WTC11 (cell line): ENCODE results near the gene PDE8B.

Experiments used
- ATF2 ChIP-seq: sonication (generic); formaldehyde crosslinking; IDR thresholded peaks from 2 replicates; pipeline ENCODE4 v1.8.1; 2022; ENCODE audit warnings: low read depth, missing genetic modification reagents, borderline replicate concordance
- CTCF ChIP-seq: fragments of 200-600 bp; IDR thresholded peaks from 2 replicates; pipeline ENCODE4 v1.8.0; 2022; ENCODE audit warnings: antibody characterized with exemption
- MAX ChIP-seq: sonication (generic); formaldehyde crosslinking; IDR thresholded peaks from 2 replicates; pipeline ENCODE4 v1.8.0; 2022; ENCODE audit warnings: mild to moderate bottlenecking, missing genetic modification reagents
- NFYB ChIP-seq: sonication (generic); formaldehyde crosslinking; conservative IDR thresholded peaks from 2 replicates; pipeline ENCODE4 v1.8.0; 2022; ENCODE audit warnings: low read depth, missing genetic modification reagents
- TEAD4 ChIP-seq: sonication (generic); formaldehyde crosslinking; IDR thresholded peaks from 2 replicates; pipeline ENCODE4 v1.8.0; 2022; ENCODE audit warnings: mild to moderate bottlenecking, missing genetic modification reagents
- TP53 ChIP-seq: sonication (generic); formaldehyde crosslinking; IDR thresholded peaks from 2 replicates; pipeline ENCODE4 v1.8.1; 2023; ENCODE audit warnings: mild to moderate bottlenecking, missing genetic modification reagents
- ZSCAN18 ChIP-seq: fragments of 250-450 bp; sonication (Bioruptor Pico); IDR thresholded peaks from 2 replicates; pipeline ENCODE4 v2.1.2; 2022; ENCODE audit warnings: mild to moderate bottlenecking, moderate library complexity

GRCh38 chr5:77241444-77241843, 31.0 kb downstream of the PDE8B start:
- no peak for TF ChIP-seq ATF2 (CRISPR knock-in tag)
- no peak for TF ChIP-seq CTCF
- TF ChIP-seq ZSCAN18, result no peak
- no peak for TF ChIP-seq TEAD4 (CRISPR knock-in tag)
- TF ChIP-seq NFYB (CRISPR knock-in tag), result no peak
- no peak for TF ChIP-seq MAX (CRISPR knock-in tag)
- no peak for TF ChIP-seq TP53
